GM12864 (cell line): ENCODE data around the gene ATF7.
A peak's percentile ranks its signal among the peaks of the same experiment; 100 is the strongest.

Experiments
- DNase-seq: peaks from one replicate; pipeline ENCODE4 v3.0.0-alpha.2; 2011; ENCODE audit warnings: low read depth
- H3K4me3 ChIP-seq: 2 replicates; pipeline ENCODE4 v1.5.1; 2011; ENCODE audit warnings: mild to moderate bottlenecking, low read depth, low read length, control low read depth
- TF ChIP-seq, protein P1 (sequence below): IDR thresholded peaks from 2 replicates; pipeline ENCODE4 v1.5.1; 2011; ENCODE audit warnings: low read depth, mild to moderate bottlenecking, moderate library complexity, low read length, control low read depth, inconsistent platforms; ENCODE audit errors: missing control alignments

ATF7 gene

DNA sequence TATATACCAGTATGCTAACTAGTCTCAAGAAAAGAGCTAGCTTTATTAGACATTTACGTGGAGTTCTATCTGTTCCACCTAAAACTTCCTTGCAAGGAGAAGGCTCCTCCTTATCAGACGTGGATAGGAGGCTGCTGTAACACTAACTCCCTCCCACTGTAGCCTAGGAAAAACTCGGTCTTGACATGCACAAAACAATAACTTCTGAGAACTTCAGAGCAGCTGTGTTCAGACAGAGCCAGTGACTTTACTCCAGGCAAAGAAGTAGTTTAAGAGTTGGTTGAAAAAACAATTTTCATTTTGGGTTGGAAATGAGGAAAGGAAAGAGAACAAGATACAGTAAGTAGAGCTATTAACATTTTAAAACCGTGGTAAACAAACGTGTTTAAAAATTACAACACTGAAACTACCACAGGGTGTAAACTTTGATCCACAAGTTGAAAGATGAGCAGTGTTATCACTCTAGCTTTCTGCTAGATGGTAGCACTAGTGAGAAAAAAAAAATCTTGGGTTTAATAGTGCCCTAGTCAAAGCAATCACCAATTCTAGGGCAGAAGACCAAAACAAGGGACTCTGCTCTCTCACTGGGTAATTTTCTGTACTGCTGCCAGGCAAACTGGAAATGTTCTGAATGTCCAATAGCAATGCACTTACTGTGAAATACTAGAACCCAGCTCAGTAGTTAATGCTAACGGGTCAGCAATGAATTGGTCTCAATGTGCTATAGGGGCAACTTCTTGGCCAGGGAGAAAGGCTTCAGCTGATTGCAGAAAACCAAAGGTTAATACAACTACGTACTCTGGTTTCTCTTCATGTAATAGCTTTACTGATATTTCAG lies 2.4 kb downstream of the ATF7 start:
- H3K4me3 ChIP-seq = peak overlapping the region; percentile 25; the same call in 1 of the 2 replicates
- no peak for DNase-seq
- TF ChIP-seq, protein P1, sequence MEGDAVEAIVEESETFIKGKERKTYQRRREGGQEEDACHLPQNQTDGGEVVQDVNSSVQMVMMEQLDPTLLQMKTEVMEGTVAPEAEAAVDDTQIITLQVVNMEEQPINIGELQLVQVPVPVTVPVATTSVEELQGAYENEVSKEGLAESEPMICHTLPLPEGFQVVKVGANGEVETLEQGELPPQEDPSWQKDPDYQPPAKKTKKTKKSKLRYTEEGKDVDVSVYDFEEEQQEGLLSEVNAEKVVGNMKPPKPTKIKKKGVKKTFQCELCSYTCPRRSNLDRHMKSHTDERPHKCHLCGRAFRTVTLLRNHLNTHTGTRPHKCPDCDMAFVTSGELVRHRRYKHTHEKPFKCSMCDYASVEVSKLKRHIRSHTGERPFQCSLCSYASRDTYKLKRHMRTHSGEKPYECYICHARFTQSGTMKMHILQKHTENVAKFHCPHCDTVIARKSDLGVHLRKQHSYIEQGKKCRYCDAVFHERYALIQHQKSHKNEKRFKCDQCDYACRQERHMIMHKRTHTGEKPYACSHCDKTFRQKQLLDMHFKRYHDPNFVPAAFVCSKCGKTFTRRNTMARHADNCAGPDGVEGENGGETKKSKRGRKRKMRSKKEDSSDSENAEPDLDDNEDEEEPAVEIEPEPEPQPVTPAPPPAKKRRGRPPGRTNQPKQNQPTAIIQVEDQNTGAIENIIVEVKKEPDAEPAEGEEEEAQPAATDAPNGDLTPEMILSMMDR = no peak

DNA sequence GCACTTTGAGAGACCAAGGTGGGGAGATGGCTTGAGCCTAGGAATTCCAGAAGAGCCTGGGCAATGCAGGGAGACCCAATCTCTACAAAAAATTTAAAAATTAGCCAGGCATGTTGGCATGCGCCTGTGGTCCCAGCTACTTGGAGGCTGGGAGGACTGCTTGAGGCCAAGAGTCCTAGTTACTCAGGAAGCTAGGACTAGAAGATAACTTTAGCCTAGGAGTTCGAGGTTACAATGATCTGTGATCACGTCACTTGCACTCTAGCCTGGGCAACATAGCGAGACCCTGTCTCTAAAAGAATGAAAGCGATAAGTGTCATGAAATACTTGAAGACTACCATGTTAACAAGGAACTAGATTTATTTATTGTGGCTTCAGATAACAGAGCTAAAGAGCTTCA lies 3.5 kb downstream of the ATF7 start:
- no peak overlapping the region for H3K4me3 ChIP-seq
- TF ChIP-seq, protein P1 = no peak
- DNase-seq = no peak

DNA sequence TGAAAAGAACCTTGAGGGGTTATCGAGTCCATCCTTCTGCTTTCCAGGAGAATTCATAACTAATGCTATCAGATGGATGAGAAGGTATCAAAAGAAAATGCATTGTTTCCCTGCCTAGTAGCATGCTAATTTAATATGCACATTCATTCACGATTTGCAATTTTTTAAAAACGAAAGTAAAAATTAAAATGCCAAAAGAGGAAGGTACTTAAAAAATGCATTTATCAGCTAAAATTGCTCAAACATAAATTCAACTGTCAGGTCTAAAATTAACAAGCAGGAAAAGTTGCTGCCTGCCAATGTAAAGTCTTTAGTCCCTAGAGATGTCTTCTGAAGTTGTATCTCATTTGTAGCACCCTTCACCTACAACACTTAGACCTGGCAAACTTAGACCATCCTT lies 7.9 kb downstream of the ATF7 start:
- TF ChIP-seq, protein P1 = no peak
- peak overlapping the region; percentile 42 for H3K4me3 ChIP-seq
- no peak for DNase-seq

DNA sequence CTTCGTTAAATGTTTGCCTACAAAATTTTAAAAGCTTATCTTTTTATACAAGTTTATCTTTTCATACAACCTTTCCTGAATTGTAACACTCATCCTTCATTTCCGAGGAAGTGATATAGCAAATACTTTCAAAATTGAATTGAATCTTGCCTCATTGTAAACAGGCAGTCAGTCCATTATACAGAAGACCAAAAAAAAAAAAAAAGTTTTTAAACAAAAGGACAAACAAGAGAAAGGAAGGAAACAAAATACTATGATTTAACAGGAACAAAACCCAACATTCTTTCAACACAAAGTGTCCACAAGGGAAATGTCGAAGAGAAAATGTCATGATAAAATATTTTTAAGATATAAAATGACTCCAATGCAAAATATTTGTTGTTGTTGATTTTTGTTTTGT lies 8.5 kb downstream of the ATF7 start:
- H3K4me3 ChIP-seq = no peak overlapping the region
- TF ChIP-seq, protein P1 = no peak
- no peak for DNase-seq

DNA sequence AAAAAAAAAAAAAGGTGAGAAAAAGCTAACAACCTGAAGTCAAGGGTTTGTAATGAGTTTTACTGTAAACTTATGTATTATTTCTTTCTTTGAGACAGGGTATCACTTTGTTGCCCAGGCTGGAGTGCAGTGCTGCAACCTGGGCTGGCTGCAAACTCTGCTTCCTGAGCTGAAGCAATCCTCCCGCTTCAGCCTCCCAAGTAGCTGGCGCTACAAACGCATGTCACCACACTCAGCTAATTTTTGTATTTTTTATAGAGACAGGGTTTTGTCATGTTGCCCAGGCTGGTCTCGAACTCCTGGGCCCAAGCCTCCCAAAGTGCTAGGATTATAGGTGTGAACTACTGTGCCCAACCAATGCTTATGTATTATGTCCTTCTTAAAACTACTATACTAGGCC lies 9.2 kb downstream of the ATF7 start:
- TF ChIP-seq, protein P1 = no peak
- DNase-seq = no peak
- no peak overlapping the region for H3K4me3 ChIP-seq

DNA sequence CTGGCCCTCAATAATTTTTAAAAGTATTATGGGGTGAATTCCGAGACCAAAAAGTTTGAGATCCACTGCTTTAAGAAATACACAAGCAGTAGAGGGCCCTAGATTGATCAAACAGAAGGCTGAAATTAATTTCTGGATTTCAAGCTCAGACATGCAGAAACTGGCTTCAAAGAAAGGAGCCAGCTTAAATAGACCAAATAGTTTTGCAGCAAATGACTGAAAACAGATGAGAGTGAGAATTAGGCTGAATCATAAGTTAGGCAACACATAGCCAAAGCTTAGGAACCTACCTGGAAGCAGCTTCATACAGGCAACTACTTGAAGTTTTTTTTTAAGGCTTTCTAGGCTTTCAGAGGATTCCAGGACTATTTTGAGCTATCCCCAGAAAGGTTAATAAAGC lies 12.4 kb downstream of the ATF7 start:
- H3K4me3 ChIP-seq = no peak overlapping the region
- no peak for DNase-seq
- TF ChIP-seq, protein P1 = no peak

DNA sequence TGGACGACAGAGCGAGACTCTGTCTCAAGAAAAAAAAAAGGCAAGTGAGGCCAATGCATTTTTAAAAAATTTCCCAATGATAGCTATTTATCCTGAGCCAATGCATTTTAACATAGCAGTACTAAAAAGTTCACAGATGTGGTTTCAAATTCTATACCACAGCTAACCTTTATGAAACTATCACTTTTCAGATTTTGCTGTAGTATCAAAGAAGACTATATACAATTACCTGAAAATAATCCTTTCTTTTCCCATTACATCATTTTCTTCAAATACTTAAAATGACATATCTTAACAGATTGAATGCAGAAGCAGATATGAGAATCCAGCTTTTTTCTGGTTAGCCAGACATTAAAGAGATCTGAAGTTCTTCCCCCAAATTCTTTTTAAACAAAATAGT lies 13.2 kb downstream of the ATF7 start:
- TF ChIP-seq, protein P1 = no peak
- no peak for DNase-seq
- no peak overlapping the region for H3K4me3 ChIP-seq
